HepG2 (cell line): ENCODE results near the gene GCN1. TPM values are rescaled to one million over a fixed set of nuclear protein-coding genes. Genes with fewer than 3 reads are reported as not detected.
A peak's percentile ranks its signal among the peaks of the same experiment; 100 is the strongest.

Experiments
- ATF7-NPFF ChIP-seq: sonication (generic); formaldehyde crosslinking; IDR thresholded peaks from 2 replicates; pipeline ENCODE4 v1.8.1; 2023; ENCODE audit warnings: mild to moderate bottlenecking, low read depth, missing genetic modification reagents, moderate library complexity
- CEBPZ ChIP-seq: IDR thresholded peaks from 2 replicates; pipeline ENCODE4 v1.6.1; 2012; ENCODE audit warnings: low read length, improper control_type of control experiment
- DBP ChIP-seq: sonication (generic); formaldehyde crosslinking; IDR thresholded peaks from 2 replicates; pipeline ENCODE4 v1.4.0; 2020; ENCODE audit warnings: missing genetic modification reagents; ENCODE audit errors: not compliant biosample characterization
- HOXD1 ChIP-seq: sonication (generic); formaldehyde crosslinking; IDR thresholded peaks from 2 replicates; pipeline ENCODE4 v1.5.0; 2020; ENCODE audit warnings: missing genetic modification reagents
- MTA3 ChIP-seq: sonication (generic); formaldehyde crosslinking; IDR thresholded peaks from 2 replicates; pipeline ENCODE4 v1.4.0; 2020; ENCODE audit warnings: missing genetic modification reagents
- NCOA5 ChIP-seq: sonication (generic); formaldehyde crosslinking; IDR thresholded peaks from 2 replicates; pipeline ENCODE4 v1.4.0; 2020; ENCODE audit warnings: missing genetic modification reagents
- NFYB ChIP-seq: sonication (generic); formaldehyde crosslinking; IDR thresholded peaks from 2 replicates; pipeline ENCODE4 v1.4.0; 2020; ENCODE audit warnings: missing genetic modification reagents
- SNAPC2 ChIP-seq: sonication (generic); formaldehyde crosslinking; IDR thresholded peaks from 2 replicates; pipeline ENCODE4 v1.8.1; 2022; ENCODE audit warnings: mild to moderate bottlenecking, missing genetic modification reagents
- SNAPC4 ChIP-seq: sonication (generic); formaldehyde crosslinking; IDR thresholded peaks from 2 replicates; pipeline ENCODE4 v1.4.0; 2020; ENCODE audit warnings: mild to moderate bottlenecking, missing genetic modification reagents
- ZBTB8A ChIP-seq: sonication (generic); formaldehyde crosslinking; IDR thresholded peaks from 2 replicates; pipeline ENCODE4 v1.4.0; 2020; ENCODE audit warnings: mild to moderate bottlenecking, low read depth, missing genetic modification reagents, borderline replicate concordance
- ZEB1 ChIP-seq: IDR thresholded peaks from 2 replicates; pipeline ENCODE4 v1.6.1; 2012; ENCODE audit warnings: mild to moderate bottlenecking, low read depth, inconsistent platforms; ENCODE audit not compliant: insufficient replicate concordance
- ZMYM3 ChIP-seq: sonication (generic); formaldehyde crosslinking; IDR thresholded peaks from 2 replicates; pipeline ENCODE4 v1.5.1; 2020; ENCODE audit warnings: mild to moderate bottlenecking, missing genetic modification reagents
- ZNF205 ChIP-seq: IDR thresholded peaks from 2 replicates; pipeline ENCODE4 v1.6.1; 2018; ENCODE audit warnings: missing biosample characterization, missing genetic modification reagents
- ZNF329 ChIP-seq: sonication (generic); formaldehyde crosslinking; IDR thresholded peaks from 2 replicates; pipeline ENCODE4 v1.9.0; 2021; ENCODE audit warnings: low read depth, mild to moderate bottlenecking, missing genetic modification reagents
- ZNF543 ChIP-seq: sonication (generic); formaldehyde crosslinking; IDR thresholded peaks from 2 replicates; pipeline ENCODE4 v1.4.0; 2020; ENCODE audit warnings: mild to moderate bottlenecking, missing genetic modification reagents
- ZNF580 ChIP-seq: IDR thresholded peaks from 2 replicates; pipeline ENCODE4 v1.6.1; 2016; ENCODE audit warnings: low read depth, borderline replicate concordance
- polyA plus RNA-seq, 8 experiments: library from polyadenylated mRNA; depleted of rRNA in 3 of 8; stranded (reverse) in 7 of 8; unstranded in 1 of 8; fragments of >200 nt; fragmentation: Illumina TruSeq in 4 of 8; extraction: Trizol in 4 of 8; gene quantifications; 2 replicates each; pipeline versions ENCODE4 v1.2.1 to v1.2.3, GENCODE V29; 2011 to 2016; ENCODE audit warnings: low read depth in 4 of 8, missing spikeins in 1 of 8, mixed read lengths in 1 of 8; ENCODE audit not compliant: insufficient read depth in 1 of 8
- total RNA-seq, 5 experiments: library from RNA; depleted of rRNA; stranded (reverse); fragments of >200 nt; fragmentation: Illumina TruSeq; extraction: Trizol; gene quantifications; 2 replicates each; pipeline ENCODE4 v1.2.3, GENCODE V29; 2016; ENCODE audit warnings: low read depth in 1 of 5

Gene GCN1
- total and polyA plus RNA-seq, 2 of the 13 experiments (the other 11 are each of a cell fraction or from before 2014, with no cell fraction given), result 58.2 to 83.0 TPM

GRCh38 chr12:120086801-120087621, 107.5 kb downstream of the GCN1 start (continued):
- TF ChIP-seq ATF7-NPFF (CRISPR knock-in tag) (no peak), NCOA5 (CRISPR knock-in tag) (no peak), SNAPC2 (CRISPR knock-in tag) (peak; percentile 50; the same call in 1 of the 2 replicates), CEBPZ (no peak), MTA3 (CRISPR knock-in tag) (no peak), ZNF329 (CRISPR knock-in tag) (no peak), ZBTB8A (CRISPR knock-in tag) (no peak), DBP (CRISPR knock-in tag) (no peak), ZNF580 (CRISPR knock-in tag) (peak; percentile 82; the same call in 1 of the 2 replicates), ZNF543 (CRISPR knock-in tag) (no peak), ZMYM3 (CRISPR knock-in tag) (peak; percentile 27; the same call in 1 of the 2 replicates), NFYB (peak; percentile 87), ZEB1 (peak; percentile 24), HOXD1 (peak; percentile 63; the same call in 1 of the 2 replicates), ZNF205 (peak; percentile 67), SNAPC4 (CRISPR knock-in tag) (no peak)
